GM11168 (cell line): Measurements from ENCODE around the gene GSG1L.

Experiments used
- in situ Hi-C: fragments of 300-500 bp; cut with MboI; formaldehyde crosslinking; loops from one replicate; pipeline ENCODE4 v1.12.0; 2022; ENCODE audit warnings: low sequenced_read_pairs; ENCODE audit not compliant: unreplicated experiment

Gene GSG1L

GRCh38 chr16:28067604-28068379, 4.3 kb upstream of the GSG1L start:
- in situ Hi-C loops = loop anchor here (25.0 kb wide), 1 partner anchor 430 kb away; no protein-coding TSS in a partner anchor

GRCh38 chr16:28064706-28065249, 1.3 kb upstream of the GSG1L start:
- in situ Hi-C loops = loop anchor here (25.0 kb wide), 1 partner anchor 427 kb away; no protein-coding TSS in a partner anchor

GRCh38 chr16:28064150-28064549, 636 bp upstream of the GSG1L start:
- in situ Hi-C loops = loop anchor here (25.0 kb wide), 1 partner anchor 427 kb away; no protein-coding TSS in a partner anchor

GRCh38 chr16:28062847-28063521, 530 bp downstream of the GSG1L start:
- in situ Hi-C loops = loop anchor here (25.0 kb wide), 1 partner anchor 426 kb away; no protein-coding TSS in a partner anchor

- in situ Hi-C loops = loop anchor here (25.0 kb wide), 1 partner anchor 425 kb away; no protein-coding TSS in a partner anchor
Observed at GRCh38 chr16:28062261-28062846, 1.2 kb downstream of the GSG1L start.

- in situ Hi-C loops = loop anchor here (25.0 kb wide), 1 partner anchor 424 kb away; no protein-coding TSS in a partner anchor
Observed at GRCh38 chr16:28061352-28062101, 2.0 kb downstream of the GSG1L start.

- in situ Hi-C loops = loop anchor here (25.0 kb wide), 1 partner anchor 423 kb away; no protein-coding TSS in a partner anchor
Observed at GRCh38 chr16:28059841-28060575, 3.5 kb downstream of the GSG1L start.

GRCh38 chr16:28058839-28059589, 4.5 kb downstream of the GSG1L start:
- in situ Hi-C loops = loop anchor here (25.0 kb wide), 1 partner anchor 422 kb away; no protein-coding TSS in a partner anchor

- in situ Hi-C loops = loop anchor here (25.0 kb wide), 1 partner anchor 421 kb away; no protein-coding TSS in a partner anchor
Observed at GRCh38 chr16:28057949-28058348, 5.6 kb downstream of the GSG1L start.

- in situ Hi-C loops = loop anchor here (25.0 kb wide), 1 partner anchor 416 kb away; no protein-coding TSS in a partner anchor
Observed at GRCh38 chr16:28053461-28053860, 10.1 kb downstream of the GSG1L start.

- in situ Hi-C loops = loop anchor here (25.0 kb wide), 1 partner anchor 415 kb away; no protein-coding TSS in a partner anchor
Observed at GRCh38 chr16:28052274-28053128, 11.0 kb downstream of the GSG1L start.

- in situ Hi-C loops = loop anchor here (25.0 kb wide), 1 partner anchor 414 kb away; no protein-coding TSS in a partner anchor
Observed at GRCh38 chr16:28051486-28051885, 12.0 kb downstream of the GSG1L start.

GRCh38 chr16:28042811-28043210, 20.7 kb downstream of the GSG1L start:
- in situ Hi-C loops = no loop called here

- in situ Hi-C loops = no loop called here
Observed at GRCh38 chr16:28041615-28042014, 21.9 kb downstream of the GSG1L start.

- in situ Hi-C loops = no loop called here
Observed at GRCh38 chr16:28040039-28040438, 23.5 kb downstream of the GSG1L start.

GRCh38 chr16:28039493-28039892, 24.0 kb downstream of the GSG1L start:
- in situ Hi-C loops = no loop called here

GRCh38 chr16:28038409-28038808, 25.1 kb downstream of the GSG1L start:
- in situ Hi-C loops = no loop called here
